Pancreas (tissue), 10 donors: ENCODE measurements around the gene TBCB. TPM values are rescaled to one million over a fixed set of nuclear protein-coding genes. Genes with fewer than 3 reads are reported as not detected.

ENCODE experiments used
- ATAC-seq, 4 donors: fragments of 200-7000 bp; cut with Tn5 transposase; one replicate each; pipeline versions ENCODE4 v1.8.0 to v1.9.1; 2020; ENCODE audit warnings: mild to moderate bottlenecking in 4 of 4, moderate library complexity in 4 of 4
- DNase-seq, 6 donors: peaks; one replicate each; pipeline ENCODE4 v3.0.0-alpha.2; 2020
- FAIRE-seq: peaks from 2 replicates; lab custom pipeline; 2012; peaks lifted over from hg19 to GRCh38; lab: Jason Lieb, UNC
- H3K27ac ChIP-seq, 4 donors: fragments of 200-600 bp; sonication (generic); 1 replicate in 3 of 4; 2 replicates in 1 of 4; pipeline versions ENCODE4 v1.5.0 to v1.8.0; 2020
- H3K27me3 ChIP-seq, 4 donors: fragments of 200-600 bp; one replicate each; pipeline ENCODE4 v1.8.0; 2021
- H3K36me3 ChIP-seq, 3 donors: fragments of 200-600 bp; sonication (generic) in 1 of 3; one replicate each; pipeline versions ENCODE4 v1.5.0 to v1.8.0; 2020 to 2021
- H3K4me1 ChIP-seq, 3 donors: fragments of 200-600 bp; one replicate each; pipeline ENCODE4 v1.8.0; 2021
- H3K4me3 ChIP-seq, 4 donors: fragments of 200-600 bp; sonication (generic) in 2 of 4; one replicate each; pipeline versions ENCODE4 v1.5.0 to v1.8.0; 2020 to 2021
- H3K9me3 ChIP-seq, 4 donors: fragments of 200-600 bp; one replicate each; pipeline ENCODE4 v1.8.0; 2021
- CTCF ChIP-seq, 4 donors: fragments of 200-600 bp; sonication (generic) in 3 of 4; IDR thresholded peaks; one replicate each; pipeline versions ENCODE4 v1.5.0 to v1.8.0; 2021; ENCODE audit warnings: antibody characterized with exemption in 4 of 4
- WGBS, 2 donors: extraction: QIAGEN DNeasy Blood & Tissue Kit; methylation state at CpG; one replicate each; pipeline ENCODE4 v1.1.7; 2013; 5-methylcytosine and 5-hydroxymethylcytosine counted together
- intact Hi-C, 3 donors: fragments of 100-400 bp; cut with DNase I; formaldehyde crosslinking; loops; one replicate each; pipeline versions ENCODE4 v1.11.1 to v1.14.2; 2022
- polyA plus RNA-seq, 2 donors: library from polyadenylated mRNA; stranded (reverse); fragments of 200-250 nt; gene quantifications; one replicate each; pipeline ENCODE4 v1.2.3, GENCODE V29; 2013
- total RNA-seq, 6 donors: library from RNA; stranded (reverse); fragmentation: NEBNext Ultra II Directional in 4 of 6; extraction: Animal tissue kit (Norgen Biotek cat#: 25700) in 4 of 6; gene quantifications; one replicate each; pipeline versions ENCODE4 v1.2.1 to v1.2.4, GENCODE V29; 2021 to 2023
- donor health status: healthy with polysubstance abuse.
- donor health status: DM: no; HTN: no; CAD: no; lungs with moderate emphysema.
- donor health status: DM: no; HTN: no; CAD: no.
- donor health status: control.
- donor health status: control.
- donor health status: Bipolar disorder and iron deficiency.
- donor health status: DM: yes; HTN: yes; CAD: no.
- donor health status: DM: no; HTN: no; CAD: no.
- donor health status: DM: no; HTN: no; CAD: no.
- donor health status: DM: yes; HTN: yes; CAD: no.

The TBCB gene
- total and polyA plus RNA-seq, 8 donors = 22.3 to 131 (median 37.5) TPM

GRCh38 chr19:36151144-36152018 lies 36.1 kb downstream of the TBCB start:
- intact Hi-C loops = no loop called here
- Histone ChIP-seq H3K4me1 (no peaks in the 10 kb centered on the region), H3K4me3 (peak overlapping the region; percentile 14 to 40 (median 28)), H3K27me3 (no peaks in the 10 kb centered on the region), H3K9me3 (no peaks in the 10 kb centered on the region), H3K36me3 (peaks cover 0 to 27% (median 3%) of the 10 kb centered on the region in 3 donors), H3K27ac (peak overlapping the region; percentile 45 to 73 (median 60))
- WGBS, 2 donors = 66 to 83% methylated on average over 40 to 47 of the region's 47 CpGs
- ATAC-seq (peak; percentile 34 to 67 (median 65)), DNase-seq (no peak), FAIRE-seq (no peak)
- no peak for TF ChIP-seq CTCF (IDR thresholded peaks at IDR 0.05)

- DNase-seq = no peak
- peaks cover 0 to 21% (median 3%) of the 10 kb centered on the region in 3 donors for H3K36me3 ChIP-seq
- no peaks in the 10 kb centered on the region for H3K4me1 ChIP-seq
- H3K27me3 ChIP-seq = no peaks in the 10 kb centered on the region
- ATAC-seq = peak in 2 of 4 donors; percentile 13 to 16
- WGBS, 2 donors = 63 to 84% methylated on average over 16 of the region's 16 CpGs
- intact Hi-C loops = no loop called here
- H3K9me3 ChIP-seq = no peaks in the 10 kb centered on the region
- H3K27ac ChIP-seq = peak overlapping the region; percentile 45 to 73 (median 60)
- TF ChIP-seq CTCF (IDR thresholded peaks at IDR 0.05) = no peak
- no peak for FAIRE-seq
- peak overlapping the region; percentile 14 to 40 (median 28) for H3K4me3 ChIP-seq
Measured at GRCh38 chr19:36152019-36152351, 36.7 kb downstream of the TBCB start.

- H3K27ac ChIP-seq = peak within 1 kb of the TSS; percentile 45 to 73 (median 60)
- DNase-seq (peak in 4 of 6 donors; percentile 29 to 66 (median 46)), FAIRE-seq (no peak), ATAC-seq (peak; percentile 23 to 85 (median 78))
- H3K4me1 ChIP-seq = no peaks in the 10 kb centered on the region
- H3K9me3 ChIP-seq = no peaks in the 10 kb centered on the region
- H3K4me3 ChIP-seq = peak within 1 kb of the TSS; percentile 14 to 40 (median 28)
- H3K36me3 ChIP-seq = peaks cover 0 to 15% (median 3%) of the 10 kb centered on the region in 3 donors
- TF ChIP-seq CTCF (IDR thresholded peaks at IDR 0.05) = no peak
- intact Hi-C loops = no loop called here
- WGBS, 2 donors = 38 to 78% methylated on average over 40 of the region's 40 CpGs
- H3K27me3 ChIP-seq = no peaks in the 10 kb centered on the region
Measured at GRCh38 chr19:36152352-36153091, 37.3 kb downstream of the TBCB start, which contains the start of gene COX7A1. COX7A1 (minus strand) TSS chr19:36152447; CDS start chr19:36152407, 40 bp downstream.

GRCh38 chr19:36153126-36153525 lies 37.9 kb downstream of the TBCB start:
- 93 to 97% methylated on average over 10 of the region's 10 CpGs for WGBS, 2 donors
- peak overlapping the region in 2 of 4 donors; percentile 27 to 40 for H3K4me3 ChIP-seq
- peaks cover 0 to 14% (median 3%) of the 10 kb centered on the region in 3 donors for H3K36me3 ChIP-seq
- no peaks in the 10 kb centered on the region for H3K4me1 ChIP-seq
- intact Hi-C loops = no loop called here
- ATAC-seq = no peak
- TF ChIP-seq CTCF (IDR thresholded peaks at IDR 0.05) = no peak
- no peak for DNase-seq
- H3K9me3 ChIP-seq = no peaks in the 10 kb centered on the region
- no peaks in the 10 kb centered on the region for H3K27me3 ChIP-seq
- FAIRE-seq = no peak
- peak overlapping the region in 2 of 4 donors; percentile 71 to 73 for H3K27ac ChIP-seq
